Measurements from ENCODE around the gene STK39. TPM values are rescaled to one million over a fixed set of nuclear protein-coding genes. Genes with fewer than 3 reads are reported as not detected.
"Not testable (repeated sequence)": the region's sequence is repeated elsewhere in the genome, so short reads cannot be mapped to it uniquely, and the experiment has no call there.

The STK39 gene
- total RNA-seq, 1 donor from 2014 or later: 46.0 TPM

DNA sequence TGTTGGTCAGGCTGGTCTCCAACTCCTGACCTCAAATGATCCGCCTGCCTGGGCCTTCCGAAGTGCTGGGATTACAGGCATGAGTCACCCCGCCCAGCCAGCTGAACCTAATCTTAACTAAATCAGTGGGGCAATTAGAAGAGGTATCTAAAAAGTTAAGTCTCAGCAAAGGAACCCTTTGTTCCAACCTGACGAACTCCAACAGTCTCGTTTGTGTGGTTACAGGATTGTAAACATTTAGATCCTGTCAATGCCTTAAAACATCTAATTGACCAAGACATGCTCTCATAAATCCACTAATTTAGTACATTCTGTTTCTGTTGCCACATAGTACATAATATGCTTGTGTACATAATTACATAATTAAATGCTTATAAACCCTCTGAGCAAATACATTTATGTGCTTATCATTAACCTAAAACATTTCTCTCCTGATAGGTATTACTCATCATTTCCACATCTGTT lies 31.1 kb upstream of the STK39 start:
- DNase-seq (ENCODE audit: low read depth): peak; percentile 64
- H3K4me3 ChIP-seq (ENCODE audit: low read depth, low read length): no peak overlapping the region
- TF ChIP-seq, protein P1, sequence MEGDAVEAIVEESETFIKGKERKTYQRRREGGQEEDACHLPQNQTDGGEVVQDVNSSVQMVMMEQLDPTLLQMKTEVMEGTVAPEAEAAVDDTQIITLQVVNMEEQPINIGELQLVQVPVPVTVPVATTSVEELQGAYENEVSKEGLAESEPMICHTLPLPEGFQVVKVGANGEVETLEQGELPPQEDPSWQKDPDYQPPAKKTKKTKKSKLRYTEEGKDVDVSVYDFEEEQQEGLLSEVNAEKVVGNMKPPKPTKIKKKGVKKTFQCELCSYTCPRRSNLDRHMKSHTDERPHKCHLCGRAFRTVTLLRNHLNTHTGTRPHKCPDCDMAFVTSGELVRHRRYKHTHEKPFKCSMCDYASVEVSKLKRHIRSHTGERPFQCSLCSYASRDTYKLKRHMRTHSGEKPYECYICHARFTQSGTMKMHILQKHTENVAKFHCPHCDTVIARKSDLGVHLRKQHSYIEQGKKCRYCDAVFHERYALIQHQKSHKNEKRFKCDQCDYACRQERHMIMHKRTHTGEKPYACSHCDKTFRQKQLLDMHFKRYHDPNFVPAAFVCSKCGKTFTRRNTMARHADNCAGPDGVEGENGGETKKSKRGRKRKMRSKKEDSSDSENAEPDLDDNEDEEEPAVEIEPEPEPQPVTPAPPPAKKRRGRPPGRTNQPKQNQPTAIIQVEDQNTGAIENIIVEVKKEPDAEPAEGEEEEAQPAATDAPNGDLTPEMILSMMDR (conservative IDR thresholded peaks at IDR 0.05; ENCODE audit: low read depth, low read length): no peak

DNA sequence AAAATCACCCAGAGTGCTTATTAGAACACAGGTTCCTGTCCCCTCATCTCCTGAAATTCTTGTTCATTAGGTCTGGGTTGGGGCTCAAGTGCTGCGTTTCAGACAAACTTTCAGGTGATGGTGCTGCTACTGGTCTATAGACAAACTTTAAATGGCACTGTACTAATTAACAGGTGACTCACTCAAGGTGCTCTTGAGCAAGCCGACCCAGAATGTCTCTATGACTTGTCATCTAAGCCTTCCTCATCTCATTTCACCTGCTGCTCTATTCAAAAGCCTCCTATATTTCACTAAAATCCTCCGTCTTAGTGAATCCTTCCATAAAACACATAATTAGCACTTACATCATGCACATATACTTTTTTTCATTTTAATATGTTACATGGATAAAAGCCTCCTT lies 29.9 kb upstream of the STK39 start:
- TF ChIP-seq, protein P1 (conservative IDR thresholded peaks at IDR 0.05; ENCODE audit: low read depth, low read length): no peak
- DNase-seq (ENCODE audit: low read depth): no peak
- H3K4me3 ChIP-seq (ENCODE audit: low read depth, low read length): no peak overlapping the region

DNA sequence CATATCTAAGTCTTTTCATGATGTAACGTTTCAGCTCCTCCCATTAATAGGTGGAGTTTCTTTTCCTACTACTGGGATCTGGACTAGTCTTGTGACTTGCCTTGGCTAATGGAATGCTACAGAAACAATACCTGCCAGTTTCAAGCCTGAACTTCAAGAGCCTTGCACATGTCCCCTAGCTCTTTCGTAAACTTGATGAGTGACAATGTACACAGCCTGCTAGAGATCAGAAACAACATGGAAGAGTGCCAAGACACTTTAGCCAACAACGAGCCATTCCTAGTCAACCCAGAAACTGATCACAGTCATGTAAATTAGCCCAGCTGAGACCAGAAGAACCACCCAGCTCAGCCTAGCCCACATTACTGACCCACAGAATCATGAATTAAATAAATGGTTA lies 24.8 kb upstream of the STK39 start:
- TF ChIP-seq, protein P1 (conservative IDR thresholded peaks at IDR 0.05; ENCODE audit: low read depth, low read length): no peak
- no peak for DNase-seq (ENCODE audit: low read depth)

DNA sequence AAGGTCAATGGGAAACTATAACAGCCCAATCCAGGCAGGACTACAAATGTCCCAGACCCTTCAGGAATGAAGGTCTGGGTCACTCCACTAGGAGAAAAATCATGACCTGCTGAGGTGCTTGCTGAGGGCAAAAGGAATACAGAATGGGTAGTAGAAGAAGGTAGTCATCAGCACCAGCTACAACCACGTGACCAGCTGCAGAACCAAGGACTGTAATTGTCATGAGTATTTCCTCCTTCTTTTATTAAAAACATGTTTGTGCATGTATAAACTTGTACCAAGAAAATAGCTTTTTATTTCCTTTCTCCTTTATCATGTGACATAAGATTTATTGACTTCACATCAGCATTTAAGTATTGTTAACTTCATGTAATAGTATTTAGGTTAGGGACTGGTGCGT lies 15.5 kb upstream of the STK39 start:
- DNase-seq (ENCODE audit: low read depth); H3K4me3 ChIP-seq (ENCODE audit: low read depth, low read length): not testable (repeated sequence)

More for the DNA sequence above, 24.8 kb upstream of the STK39 start:
- H3K4me3 ChIP-seq (ENCODE audit: low read depth, low read length): no peak overlapping the region

DNA sequence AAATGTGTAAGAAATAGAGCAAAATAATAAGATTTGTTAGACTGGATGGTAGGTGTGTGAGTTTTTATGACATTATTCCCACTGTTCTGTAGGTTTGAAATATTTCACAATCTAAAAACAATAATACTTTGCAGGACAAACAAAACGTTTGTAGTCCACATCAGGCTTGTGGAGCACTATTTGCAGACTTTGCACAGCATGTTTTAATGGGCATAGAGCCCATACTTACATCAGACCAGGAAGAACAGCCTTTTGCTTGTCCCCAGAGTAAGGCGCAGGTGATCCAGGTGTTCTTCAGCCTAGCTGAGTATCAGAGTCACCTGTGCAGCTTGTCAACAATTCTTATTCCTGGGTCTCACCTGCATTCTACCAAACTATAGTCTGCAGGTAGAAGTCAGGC lies 9.1 kb upstream of the STK39 start:
- no peak overlapping the region for H3K4me3 ChIP-seq (ENCODE audit: low read depth, low read length)
- TF ChIP-seq, protein P1 (conservative IDR thresholded peaks at IDR 0.05; ENCODE audit: low read depth, low read length): no peak
- no peak for DNase-seq (ENCODE audit: low read depth)

DNA sequence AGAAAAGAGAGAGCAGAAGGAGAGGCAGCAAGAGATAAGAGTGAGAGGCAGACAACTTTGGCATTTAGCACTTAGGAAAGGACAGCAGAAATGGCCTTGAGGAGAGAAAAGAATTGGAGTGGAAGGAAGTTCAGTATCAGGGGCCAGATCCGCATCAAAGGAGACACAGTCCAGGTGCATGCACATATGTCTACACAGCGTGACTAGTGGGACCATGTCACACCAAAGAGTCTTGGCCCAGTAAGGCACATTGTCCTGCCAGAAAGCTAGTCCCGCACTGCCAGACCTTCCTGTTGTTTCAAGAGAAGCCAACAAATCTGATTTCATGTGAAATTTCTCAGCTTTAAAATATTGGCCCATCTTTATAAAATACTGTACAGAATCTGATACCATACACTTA lies 8.5 kb upstream of the STK39 start:
- no peak for DNase-seq (ENCODE audit: low read depth)
- no peak overlapping the region for H3K4me3 ChIP-seq (ENCODE audit: low read depth, low read length)
- TF ChIP-seq, protein P1 (conservative IDR thresholded peaks at IDR 0.05; ENCODE audit: low read depth, low read length): no peak

DNA sequence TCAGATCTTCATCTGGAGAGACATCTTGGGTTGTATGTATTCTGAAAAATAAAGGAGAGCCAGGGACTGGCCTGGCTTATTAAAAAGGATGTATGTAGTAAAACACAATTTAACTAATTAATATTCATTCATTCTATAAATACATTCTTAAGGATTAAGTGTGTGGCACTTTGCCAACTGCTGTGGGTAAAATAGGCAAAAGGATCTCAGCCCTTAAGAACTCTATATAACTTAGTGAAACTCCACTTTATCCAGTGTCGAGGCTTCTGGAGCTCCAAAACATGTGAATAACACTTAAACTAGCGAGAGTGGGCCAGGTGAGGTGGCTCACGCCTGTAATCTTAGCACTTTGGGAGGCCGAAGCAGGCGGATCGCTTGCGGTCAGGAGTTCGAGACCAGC lies 7.7 kb upstream of the STK39 start:
- TF ChIP-seq, protein P1 (conservative IDR thresholded peaks at IDR 0.05; ENCODE audit: low read depth, low read length): no peak
- no peak overlapping the region for H3K4me3 ChIP-seq (ENCODE audit: low read depth, low read length)
- no peak for DNase-seq (ENCODE audit: low read depth)
